HG02798 (cell line): ENCODE results near the gene C10orf143.
"Not testable (repeated sequence)": the region's sequence is repeated elsewhere in the genome, so short reads cannot be mapped to it uniquely, and the experiment has no call there.

ENCODE experiments used
- ATAC-seq: cut with Tn5 transposase; IDR thresholded peaks from one replicate; pipeline ENCODE4 v1.9.1; 2021; ENCODE audit warnings: mild to moderate bottlenecking; ENCODE audit not compliant: unreplicated experiment, poor library complexity

Gene C10orf143

DNA sequence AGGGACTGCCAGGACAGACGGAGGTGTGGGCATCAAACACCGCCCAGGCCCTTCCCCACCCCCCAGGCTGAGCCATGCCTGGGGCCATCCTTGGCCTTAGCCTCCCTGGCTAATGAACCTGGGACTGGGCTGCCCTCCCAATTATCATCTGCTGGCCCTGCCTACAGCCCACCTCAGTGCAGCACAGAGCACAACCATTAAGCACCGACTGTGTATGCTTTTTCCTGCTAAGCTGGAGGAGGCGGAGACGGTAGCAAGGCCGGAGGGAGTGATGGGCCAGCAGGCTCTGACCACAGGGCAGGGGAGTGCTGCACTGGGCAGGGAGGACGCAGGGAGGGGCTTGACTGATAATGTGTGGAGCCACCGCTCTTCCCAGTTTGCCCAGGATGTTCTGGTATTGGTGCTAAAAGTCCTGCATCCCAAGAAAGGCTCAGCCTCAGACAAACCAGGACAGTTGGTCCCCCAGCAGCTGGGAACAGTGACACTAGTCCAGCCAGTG lies 72.0 kb downstream of the C10orf143 start:
- ATAC-seq, result no peak

DNA sequence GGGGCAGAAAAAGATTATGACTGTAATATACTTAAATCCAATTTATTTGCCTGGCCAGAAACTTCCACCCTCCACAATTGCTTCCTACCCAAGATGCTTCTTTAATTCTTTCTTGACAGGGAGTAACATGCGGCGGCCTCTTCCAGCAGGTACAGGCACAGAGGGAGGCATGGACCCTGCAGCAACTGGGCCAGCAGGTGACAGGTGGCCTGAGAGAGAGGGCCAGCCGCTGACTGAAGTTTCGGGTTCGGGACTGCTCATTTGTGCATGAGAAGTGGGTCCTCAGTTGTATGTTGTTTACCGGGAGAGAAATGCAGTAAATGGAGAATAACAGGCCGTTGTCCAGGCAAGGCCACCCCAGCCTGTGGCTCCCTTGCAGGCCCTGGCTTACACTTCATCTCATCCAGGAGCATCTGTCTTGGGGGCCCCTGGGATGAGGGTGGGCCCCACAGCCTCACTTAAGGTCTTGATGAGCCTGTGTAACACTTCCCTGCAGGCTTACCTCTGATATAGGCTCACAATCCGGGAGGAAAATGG lies 72.5 kb downstream of the C10orf143 start:
- no peak for ATAC-seq

DNA sequence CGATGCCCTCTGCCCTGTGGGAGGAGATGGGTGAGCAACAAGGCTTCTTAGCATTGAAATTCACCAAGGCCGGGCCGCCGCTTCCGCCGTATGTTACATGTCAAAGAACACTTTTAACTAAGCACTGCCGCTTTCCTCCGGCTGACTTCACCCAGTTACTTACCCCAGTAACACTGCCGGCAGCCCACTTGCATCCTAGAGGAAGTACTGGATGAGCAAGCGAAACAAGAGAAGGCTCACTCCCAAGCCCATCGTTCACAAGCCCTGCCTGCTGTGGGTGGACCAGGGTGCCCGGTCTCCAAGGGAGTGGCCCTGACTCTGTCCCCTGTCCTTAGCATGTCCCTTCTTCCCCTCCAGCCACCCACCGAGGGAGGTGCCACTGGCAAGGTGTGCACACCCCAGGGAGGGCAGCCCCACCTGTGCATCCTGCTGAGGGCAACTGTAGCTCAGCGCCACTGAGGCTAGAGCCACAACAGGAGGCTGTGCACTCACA lies 73.4 kb downstream of the C10orf143 start:
- ATAC-seq, result no peak

DNA sequence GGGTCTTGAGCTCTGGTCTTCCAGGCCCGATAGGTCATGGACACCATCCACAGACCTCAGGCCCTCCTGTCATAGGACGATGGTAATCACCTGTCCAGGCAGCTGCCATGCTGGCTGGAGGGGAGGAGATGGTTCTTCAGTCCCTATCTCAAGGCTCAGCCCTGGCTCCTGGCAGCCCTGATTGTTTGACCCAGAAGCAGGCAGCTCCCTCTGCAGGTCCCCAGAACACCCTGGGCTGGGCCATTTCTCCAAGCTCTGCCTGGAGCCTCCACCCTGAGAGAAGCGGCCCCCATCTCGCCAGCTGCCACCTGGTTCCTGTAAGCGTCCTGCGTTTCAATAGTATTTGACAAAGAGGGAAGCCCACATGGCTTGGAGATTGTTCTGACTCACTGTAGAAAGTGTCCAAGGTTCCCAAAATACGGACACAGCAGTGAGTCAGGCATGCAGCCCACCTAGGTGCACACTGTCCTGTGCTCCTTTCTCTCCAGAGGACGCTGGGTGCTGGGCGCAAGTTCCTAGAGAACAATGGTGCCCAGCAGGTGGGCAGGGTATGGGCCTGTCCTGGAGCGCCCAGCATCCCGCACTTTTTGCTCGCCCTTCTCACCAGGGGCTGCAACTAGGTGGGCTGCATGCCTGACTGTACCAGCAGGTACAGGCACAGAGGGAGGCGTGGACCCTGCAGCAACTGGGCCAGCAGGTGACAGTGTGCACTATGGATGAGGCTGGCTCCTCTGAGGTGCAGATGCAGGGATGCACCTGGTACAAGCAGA lies 74.1 kb downstream of the C10orf143 start:
- no peak for ATAC-seq

DNA sequence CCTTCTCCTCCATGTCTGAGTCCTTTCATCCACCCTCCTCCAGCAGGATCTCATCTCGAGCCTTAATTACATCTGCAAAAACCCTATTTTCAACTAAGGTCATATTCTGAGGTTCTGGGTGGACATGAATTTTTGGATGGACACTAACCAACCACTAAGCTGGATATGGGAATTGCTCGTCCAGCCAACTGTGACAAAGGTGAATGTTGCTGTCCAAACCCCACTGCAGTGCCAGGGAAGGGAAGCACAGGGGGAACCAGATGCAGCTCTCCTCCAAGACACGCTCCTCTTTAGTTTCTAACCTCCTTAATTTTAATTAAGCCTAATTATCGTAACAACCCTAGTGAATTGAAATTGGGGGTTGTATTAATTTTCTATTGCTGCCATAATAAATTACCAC lies 81.4 kb downstream of the C10orf143 start:
- ATAC-seq, result no peak

DNA sequence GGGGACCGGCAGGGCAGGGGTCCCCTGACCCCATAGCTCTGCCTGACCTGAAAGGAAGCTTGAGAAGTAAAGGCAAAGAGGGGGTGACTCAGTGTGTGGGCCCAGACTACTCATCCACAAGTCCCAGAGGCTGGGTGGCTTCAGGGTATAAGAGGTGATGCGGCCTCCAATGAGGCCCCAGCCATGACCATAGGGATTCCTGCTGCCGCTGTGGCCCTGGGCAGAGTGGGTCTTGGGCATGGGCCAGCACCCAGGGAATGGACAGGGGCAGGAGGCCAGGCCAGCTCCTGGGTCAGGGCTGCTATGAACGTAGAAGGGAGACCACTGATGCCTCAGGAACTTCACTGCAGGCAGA lies 82.2 kb downstream of the C10orf143 start:
- no peak for ATAC-seq

DNA sequence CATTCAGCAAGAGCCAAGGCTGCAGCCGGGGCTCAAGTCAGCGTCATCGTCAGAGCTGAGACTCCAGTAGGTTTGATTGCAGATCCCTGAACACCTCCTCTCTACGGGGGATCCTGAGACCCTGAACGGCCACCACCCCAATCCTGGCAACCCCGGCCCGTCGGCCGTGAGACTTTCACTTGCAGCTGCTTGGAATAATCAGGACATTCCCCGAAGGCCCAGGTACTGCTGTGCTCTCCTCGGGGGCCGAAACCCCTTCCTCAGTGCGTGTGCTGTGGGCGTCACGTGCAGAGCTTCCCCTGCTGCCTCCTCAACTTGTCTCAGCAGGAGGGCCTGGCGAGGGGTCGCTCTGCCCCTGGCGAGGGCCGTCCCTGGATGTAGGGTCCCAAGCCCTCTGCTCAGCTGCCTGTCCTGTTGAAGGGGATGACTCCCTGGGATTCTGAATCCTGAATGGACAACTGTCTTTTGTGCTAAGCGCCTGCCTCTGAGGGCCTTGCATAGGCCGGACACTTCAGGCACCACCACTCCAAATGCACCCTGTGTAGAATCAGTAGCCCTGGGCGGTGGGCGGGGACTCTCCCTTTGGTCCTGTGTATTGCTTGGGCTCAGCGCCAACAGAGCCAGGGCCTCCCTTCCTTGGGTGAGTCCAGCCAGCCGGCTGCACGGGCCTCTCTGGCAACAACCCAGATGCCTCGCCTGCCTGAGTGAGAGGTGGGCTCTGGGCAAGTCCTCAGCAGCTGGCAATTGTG lies 82.7 kb downstream of the C10orf143 start:
- no peak for ATAC-seq

DNA sequence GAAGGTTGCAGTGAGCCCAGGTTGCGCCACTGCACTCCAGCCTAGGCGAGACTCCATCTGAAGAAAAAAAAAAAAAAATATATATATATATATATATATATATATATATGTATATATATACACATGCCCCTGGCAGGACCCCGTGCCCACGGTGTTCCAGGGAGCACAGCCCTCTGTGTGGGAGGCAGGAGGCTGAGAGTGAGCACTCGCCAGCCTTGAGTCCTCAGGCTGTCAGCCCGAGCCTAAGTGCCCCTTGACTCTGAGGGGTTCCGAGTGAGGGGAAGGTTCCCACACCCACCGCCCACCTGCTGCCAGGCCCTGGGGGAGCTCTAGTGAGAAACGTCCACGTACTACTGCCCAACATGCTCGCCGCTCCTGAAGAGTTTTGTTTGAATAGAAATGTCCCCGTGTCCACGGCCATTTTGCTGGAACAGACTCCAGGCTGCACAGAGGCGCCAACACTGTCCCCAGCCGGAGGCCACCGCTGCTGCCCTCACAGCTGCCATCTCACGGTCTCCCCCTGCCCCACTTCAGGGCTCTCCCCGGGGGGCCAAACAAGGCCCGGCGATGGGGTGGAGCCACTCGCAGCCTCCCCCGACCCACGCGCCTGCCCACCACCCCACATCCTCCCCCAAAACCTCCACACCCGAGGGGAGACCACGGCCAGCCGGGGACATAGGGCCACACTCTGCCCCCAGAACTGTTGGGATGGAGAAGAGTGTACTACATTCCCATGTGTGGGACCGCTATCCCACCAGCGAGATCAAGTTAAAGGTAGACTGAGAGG lies 83.8 kb downstream of the C10orf143 start:
- ATAC-seq, result no peak

DNA sequence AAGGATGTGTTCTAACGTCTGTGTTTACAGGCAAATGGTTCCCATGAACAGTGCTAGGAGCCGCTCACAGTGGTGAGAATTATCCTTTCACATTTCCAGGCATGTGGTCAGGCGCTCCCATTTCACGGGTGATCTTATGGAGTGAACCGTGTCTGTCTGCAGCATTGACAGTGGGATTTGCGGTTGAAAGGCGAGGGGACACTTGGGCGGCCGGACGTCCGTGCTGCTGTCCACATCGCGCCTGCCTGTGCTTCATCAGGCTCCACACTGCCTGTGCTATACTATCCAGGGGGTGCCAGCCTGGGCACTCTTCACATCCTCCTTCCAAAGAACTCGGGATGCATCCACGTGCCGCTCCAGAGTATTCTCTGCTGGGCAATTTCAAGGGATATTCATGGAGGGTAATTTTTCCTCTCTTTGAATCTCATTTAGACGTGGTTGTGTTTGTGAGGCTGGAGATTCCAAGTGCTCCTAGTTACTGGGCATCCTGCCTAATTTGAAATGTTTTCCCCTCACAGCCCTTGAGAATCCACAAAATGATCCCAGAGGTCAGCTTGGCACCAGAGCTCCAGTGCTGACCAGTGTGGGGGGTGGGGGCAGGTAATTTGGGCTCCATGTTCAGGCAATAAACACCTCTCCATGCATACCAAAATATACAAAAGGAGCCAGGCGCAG lies 84.7 kb downstream of the C10orf143 start:
- ATAC-seq, result no peak

DNA sequence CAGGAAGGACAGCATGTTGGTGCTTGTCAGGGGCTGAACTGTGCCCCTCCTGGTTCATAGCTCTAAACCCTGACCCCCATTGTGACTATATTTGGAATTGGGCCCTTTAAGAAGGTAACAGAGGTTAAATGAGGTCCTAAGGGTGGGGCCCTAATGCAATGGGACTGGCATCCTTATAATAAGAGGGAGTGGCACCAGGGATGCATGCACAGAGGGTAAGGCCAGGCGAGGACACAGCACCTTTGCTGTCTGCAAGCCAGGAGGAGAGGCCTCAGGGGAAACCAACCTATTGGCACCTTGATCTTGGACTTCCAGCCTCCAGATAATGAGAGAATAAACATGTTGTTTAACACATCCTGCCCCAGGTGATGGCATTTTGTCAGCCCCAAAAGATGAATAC lies 85.3 kb downstream of the C10orf143 start:
- ATAC-seq, result no peak

DNA sequence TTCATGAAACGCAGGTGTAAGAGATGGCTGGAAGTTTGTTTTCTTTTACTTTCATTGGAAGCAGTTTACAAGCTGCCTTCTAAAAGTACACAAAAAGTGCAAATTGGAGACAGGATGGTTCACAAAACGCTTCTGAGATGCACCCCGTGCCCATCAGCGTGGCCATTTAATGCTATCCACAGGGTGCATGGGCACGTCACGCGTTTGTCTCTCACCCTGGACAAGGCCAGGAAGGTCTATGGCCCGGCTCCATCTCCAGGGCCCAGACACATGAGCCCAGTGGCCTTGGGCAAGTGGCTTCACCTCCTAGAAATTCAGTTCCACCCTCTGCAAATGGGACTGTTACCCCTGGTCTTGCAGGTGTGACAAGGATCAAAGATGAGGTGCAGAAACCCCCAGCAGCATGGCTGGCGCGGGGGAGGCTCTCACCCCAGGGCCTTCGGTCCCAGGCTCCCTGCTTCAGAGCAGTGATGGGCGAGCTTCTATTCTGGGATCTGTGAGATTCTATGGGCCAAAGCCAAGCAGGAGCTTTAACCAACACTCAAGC lies 85.8 kb downstream of the C10orf143 start:
- ATAC-seq, result no peak

DNA sequence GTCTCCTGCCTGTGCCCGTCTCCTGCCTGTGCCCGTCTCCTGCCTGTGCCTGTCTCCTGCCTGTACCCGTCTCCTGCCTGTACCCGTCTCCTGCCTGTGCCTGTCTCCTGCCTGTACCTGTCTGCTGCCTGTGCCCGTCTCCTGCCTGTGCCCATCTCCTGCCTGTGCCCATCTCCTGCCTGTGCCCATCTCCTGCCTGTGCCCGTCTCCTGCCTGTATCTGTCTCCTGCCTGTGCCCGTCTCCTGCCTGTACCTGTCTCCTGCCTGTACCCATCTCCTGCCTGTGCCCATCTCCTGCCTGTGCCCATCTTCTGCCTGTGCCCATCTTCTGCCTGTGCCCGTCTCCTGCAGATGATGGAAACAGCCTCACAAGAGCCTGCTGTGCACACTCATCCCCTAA lies 86.3 kb downstream of the C10orf143 start:
- ATAC-seq, result not testable (repeated sequence)

DNA sequence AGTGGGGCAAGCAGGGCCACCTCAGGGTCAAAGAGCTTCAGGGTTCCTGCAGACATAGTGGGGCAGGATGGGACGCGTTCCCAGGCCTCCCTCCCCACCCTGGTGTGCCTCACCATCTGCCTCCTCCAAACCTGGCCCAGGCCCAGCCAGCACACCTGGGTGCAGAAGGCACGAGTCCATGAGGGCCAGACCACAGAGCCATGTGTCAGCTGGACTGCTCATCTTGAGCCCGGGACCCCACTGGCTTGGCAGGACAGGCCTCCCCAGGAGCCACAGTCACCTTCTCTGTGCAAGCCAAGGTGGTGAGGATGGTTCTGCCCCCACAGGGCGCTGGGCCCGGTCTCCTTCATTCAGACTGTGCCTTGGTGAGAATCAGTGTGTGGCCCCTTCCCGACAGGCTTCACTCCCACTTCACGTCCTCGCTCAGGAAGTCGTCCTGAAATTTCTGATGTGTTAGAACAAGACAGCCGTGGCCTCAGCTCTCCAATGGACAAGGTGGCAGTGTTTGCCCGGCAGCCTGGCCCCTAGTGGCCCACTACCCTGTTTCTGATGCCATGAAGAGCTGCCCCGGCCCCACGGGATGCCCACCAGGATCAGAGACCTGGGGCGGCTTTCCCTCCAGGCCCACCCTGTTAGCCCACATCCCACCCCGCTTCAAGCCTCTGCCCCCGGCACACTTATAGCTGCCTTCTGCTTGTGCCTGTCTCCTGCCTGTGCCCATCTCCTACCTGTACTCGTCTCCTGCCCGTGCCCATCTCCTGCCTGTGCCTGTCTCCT lies 87.0 kb downstream of the C10orf143 start:
- ATAC-seq, result no peak

DNA sequence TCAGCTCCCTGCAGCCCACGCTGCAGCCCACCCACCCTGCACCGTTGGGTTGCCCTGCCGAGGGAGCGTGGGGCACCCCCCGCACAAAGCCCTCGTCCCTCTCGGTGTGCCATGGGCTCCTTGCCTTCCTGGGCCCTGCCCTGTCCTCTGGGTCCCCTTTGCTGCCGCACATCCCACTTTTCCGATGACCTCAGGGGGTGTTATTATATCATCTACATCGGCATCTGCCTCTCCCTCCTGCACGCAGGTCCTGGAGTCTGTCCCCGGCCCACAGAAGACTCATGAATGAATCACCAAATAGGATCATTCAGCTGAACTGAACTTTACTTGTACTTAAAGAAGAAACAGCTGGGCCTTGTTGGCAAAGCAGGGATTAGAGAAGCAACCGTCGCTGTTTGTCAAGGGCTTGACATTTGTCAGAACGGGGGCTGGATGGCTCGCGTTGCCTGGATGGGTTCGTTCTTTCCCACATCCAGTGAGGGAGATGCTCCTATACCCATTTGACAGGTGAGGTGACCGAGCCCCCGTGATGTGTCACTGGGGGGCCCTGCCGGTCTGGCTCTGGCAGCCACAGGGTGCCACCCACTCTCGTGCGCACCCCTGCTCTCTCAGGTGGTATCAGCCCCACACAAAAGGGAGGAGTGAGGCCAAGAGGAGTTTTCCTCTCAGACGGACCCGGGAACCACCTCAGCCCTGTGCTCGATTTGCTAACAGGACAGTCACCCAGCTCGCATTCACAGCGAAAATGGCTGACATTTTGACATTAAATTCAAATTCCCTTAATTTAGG lies 87.9 kb downstream of the C10orf143 start:
- no peak for ATAC-seq

DNA sequence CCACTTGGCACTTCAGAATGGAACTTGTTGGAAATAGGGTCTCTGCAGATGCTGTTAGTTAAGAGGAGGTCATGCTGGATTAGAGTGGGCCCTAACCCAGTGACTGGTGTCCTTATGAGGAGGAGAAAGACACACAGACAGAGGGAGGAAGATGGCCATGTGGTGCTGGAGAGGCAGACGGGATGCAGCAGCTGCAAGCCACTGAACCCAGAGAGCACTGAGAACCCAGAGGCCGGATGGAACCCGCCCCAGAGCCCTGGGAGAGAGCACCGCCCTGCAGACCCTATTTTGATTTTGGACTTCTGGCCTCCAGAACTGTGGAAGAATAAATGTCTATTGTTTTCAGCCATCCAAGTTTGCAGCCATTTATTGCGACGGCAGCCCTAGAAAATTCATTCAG lies 88.5 kb downstream of the C10orf143 start:
- no peak for ATAC-seq

DNA sequence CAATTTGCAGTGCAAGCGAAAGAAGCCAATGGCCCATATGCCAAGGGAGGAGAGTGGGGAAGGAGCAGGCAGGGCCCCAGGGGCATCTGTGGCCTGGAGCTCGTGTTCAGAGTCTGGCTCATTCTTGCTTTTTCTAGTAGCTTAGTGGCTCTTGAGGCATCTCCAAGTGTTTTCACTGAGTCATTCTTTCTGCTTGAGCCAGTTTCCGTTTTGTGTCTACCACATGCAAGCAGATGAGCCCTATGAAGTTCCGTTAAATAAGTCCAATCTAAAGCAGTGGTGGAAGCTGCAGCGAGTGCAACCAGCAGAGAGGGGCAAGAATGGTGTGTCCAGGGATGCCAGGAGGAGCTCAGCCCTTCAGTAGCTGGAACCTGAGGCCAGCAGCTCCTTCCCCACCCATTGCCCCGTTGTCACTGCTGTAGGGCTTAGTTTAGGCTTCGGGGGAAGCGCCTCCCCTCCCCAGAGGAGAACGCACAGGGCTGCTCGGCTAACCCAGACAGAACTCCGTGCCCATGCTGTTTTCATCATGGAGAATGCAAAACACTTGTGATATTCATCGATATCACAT lies 89.2 kb downstream of the C10orf143 start:
- ATAC-seq, result no peak

DNA sequence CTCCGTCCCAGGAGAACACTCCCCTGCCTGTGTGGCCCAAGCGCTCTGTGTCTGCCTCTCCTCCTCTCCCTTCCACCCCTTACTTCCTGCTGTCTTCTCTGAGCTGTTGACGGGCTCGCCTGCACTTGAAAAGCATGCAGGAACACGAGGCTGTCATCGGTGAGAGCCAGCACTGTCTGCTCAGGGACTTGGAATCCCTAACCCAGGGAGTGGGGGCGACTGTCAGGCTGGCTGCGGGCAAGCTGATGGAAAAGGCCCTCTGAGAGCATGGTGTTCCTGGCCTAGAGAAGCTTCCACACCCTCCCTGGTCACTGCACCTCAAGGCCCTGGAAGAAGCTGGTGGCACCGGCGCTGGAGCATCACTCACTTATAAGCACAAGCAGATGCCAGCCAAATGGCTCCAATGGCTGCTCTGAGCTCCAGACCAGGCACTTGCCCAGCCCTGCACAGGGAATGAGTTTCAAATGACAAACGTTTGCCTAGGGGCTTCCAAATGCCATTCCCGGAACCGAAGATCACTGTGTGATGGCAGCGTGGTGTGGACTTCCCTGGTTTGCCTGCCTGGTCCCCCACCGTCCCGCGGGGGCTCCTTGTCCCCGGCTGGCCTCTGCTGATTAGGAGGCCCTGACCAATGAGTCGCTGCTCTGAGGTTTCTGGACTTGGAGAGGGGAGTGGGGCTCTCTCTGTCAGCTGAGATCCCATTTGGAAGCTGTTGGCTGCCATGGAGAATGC lies 89.8 kb downstream of the C10orf143 start:
- no peak for ATAC-seq
